ENCODE data around the gene BCL2.

The BCL2 gene

GRCh38 chr18:63074981-63075404 is 244.6 kb downstream of the BCL2 start:
- peak; percentile 32 to 74 for DNase-seq

GRCh38 chr18:63073481-63073880 is 246.1 kb downstream of the BCL2 start:
- no peak for DNase-seq
